Embryonic facial prominence (tissue), 1 donor: ENCODE results near the gene COQ9.
"Not testable (repeated sequence)": the region's sequence is repeated elsewhere in the genome, so short reads cannot be mapped to it uniquely, and the experiment has no call there.

ENCODE experiments used
- DNase-seq: peaks from one replicate; pipeline ENCODE4 v3.0.0-alpha.2; 2016; ENCODE audit errors: extremely low spot score

The COQ9 gene

DNA sequence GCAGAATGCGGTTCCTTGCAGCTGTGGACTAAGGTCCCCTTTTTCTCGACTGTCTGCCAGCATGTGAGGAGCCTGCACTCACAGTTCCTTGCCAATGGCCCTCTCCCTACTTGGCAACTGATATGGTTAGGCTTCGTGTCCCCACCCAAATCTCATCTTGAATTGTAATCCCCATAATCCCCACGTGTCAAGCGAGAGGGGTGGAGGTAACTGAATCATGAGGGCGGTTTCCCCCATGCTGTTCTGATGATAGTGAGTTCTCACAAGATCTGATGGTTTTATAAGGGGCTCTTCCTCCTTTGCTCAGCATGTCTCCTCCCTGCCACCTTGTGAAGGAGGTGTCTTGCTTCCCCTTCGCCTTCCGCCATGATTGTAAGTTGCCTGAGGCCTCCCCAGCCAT is 20.0 kb upstream of the COQ9 start:
- no peak for DNase-seq

DNA sequence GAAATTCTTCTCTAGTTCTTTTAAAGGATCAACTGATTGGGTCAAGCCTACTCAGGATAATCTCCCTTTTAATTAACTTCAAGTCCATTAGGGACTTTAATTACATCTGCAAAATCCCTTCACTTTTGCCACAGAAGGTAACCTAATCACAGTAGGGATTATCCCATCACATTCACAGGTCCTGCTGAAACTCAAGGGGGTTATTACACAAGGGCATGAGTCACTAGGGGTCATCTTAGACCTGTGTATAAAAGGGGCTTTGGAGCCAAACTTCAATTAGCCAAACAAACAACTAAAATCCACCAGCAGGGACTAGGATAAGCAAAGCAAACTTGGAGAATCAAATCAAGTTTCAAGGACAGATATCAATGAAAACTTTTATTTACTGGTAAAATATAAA is 19.5 kb upstream of the COQ9 start:
- no peak for DNase-seq

DNA sequence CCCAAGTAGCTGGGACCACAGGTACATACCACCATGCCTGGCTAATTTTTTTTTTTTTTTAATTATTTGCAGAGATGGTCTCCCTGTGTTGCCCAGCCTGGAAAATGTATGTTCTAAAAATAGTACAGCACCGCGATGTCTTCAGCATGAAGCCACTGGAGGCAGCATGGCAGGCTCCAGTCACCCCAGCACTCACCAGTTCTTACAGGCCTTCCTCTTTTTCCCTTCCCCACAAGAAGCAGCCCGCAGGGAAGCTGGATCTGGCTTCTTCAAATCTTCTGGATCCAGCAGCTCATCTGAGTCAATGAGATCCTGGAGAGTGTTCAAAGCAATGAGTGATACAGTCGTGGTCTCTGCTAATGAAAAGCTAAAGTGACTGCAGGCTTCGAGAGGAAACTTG is 16.3 kb upstream of the COQ9 start:
- no peak for DNase-seq

DNA sequence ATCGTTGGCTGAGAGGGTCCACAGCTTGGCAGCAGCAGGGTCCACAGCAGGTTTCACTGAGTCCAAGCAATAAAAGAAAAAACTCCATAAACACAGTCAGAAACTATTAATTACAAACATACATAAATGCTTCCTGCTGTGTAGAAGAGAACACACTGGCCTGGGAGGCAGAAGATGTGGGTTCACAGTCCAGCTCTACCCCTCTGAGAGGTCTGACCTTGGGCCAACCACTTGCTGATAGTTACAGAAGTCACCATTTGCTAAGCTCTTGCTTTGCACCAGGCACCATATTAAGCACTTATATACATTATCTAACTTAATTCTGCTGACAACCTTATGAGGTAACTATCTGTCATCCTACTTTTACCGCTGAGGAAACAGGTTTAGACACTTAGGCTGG is 14.8 kb upstream of the COQ9 start:
- no peak for DNase-seq

DNA sequence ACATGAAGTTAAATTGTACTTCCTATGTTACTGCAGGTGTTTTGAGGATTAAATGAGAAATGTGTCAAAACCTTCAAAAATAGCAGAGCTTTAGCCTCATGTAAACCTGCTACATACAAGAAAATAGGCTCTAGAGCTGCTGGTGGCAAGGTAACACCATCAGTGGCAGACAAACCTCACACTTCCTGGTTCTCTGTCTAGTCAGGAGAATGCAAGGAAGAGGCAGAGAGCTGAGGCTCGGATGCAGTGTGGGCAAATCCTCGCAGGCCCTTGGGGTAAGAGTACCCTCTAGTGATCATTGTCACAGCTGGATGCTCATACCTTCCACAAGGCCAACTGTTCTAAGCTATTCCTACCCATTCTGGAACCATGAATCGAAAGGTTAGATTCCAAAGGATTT is 14.3 kb upstream of the COQ9 start:
- DNase-seq: no peak

GRCh38 chr16:57434003-57434402 is 13.3 kb upstream of the COQ9 start:
- no peak for DNase-seq

GRCh38 chr16:57435838-57436237 is 11.4 kb upstream of the COQ9 start:
- DNase-seq: no peak

- DNase-seq: not testable (repeated sequence)
Measured at GRCh38 chr16:57439947-57440346, 7.3 kb upstream of the COQ9 start.

DNA sequence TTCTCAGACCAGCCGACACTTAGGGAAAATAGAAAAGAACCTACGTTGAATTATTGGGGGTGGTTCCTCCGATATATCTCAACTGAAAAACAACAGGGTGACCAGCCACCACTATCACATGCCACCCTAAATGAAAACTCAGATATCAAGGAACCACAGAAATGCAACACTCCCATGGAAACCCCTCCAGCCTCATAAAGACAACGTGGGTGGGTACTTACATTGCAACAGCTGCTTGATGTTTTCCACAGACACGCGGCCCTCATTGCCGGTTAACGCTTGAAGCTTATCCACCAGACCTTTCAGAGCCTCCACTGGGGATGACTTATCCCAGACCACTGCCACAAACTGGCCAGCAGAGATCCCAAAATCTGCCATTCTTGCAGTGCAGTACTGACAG is 6.7 kb upstream of the COQ9 start:
- DNase-seq: not testable (repeated sequence)

- no peak for DNase-seq
Measured at GRCh38 chr16:57444711-57445110, 2.6 kb upstream of the COQ9 start.

- DNase-seq: no peak
Measured at GRCh38 chr16:57445510-57445909, 1.8 kb upstream of the COQ9 start.

GRCh38 chr16:57446531-57447185 is 621 bp upstream of the COQ9 start:
- DNase-seq: no peak

- DNase-seq: no peak
Measured at GRCh38 chr16:57452021-57452420, 4.7 kb downstream of the COQ9 start.

- DNase-seq: peak; percentile 66
Measured at GRCh38 chr16:57462209-57462977, 15.1 kb downstream of the COQ9 start, which contains the start of gene POLR2C. TSS of gene POLR2C (plus strand) at chr16:57462679. CDS start at chr16:57462725, 46 bp downstream.

GRCh38 chr16:57462978-57463362 is 15.7 kb downstream of the COQ9 start:
- no peak for DNase-seq

GRCh38 chr16:57464523-57464922 is 17.2 kb downstream of the COQ9 start:
- DNase-seq: no peak

- no peak for DNase-seq
Measured at GRCh38 chr16:57468346-57468745, 21.1 kb downstream of the COQ9 start.

DNA sequence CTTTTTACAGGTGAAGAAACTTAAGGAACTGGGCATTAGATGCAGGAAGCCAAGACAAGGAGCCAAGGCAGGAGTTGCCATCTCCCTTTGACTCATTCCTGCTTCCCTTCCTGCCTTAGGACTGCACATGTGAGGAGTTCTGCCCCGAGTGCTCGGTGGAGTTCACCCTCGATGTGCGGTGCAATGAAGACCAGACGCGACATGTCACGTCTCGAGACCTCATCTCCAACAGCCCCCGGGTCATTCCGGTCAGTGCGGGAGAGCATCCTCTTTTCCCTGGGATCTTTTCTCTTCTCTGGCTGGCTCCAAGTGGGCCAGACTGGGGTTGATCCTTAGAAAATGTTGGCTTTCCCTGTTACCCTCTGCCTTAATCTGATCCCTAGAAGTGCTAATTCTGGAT is 21.8 kb downstream of the COQ9 start:
- DNase-seq: no peak

DNA sequence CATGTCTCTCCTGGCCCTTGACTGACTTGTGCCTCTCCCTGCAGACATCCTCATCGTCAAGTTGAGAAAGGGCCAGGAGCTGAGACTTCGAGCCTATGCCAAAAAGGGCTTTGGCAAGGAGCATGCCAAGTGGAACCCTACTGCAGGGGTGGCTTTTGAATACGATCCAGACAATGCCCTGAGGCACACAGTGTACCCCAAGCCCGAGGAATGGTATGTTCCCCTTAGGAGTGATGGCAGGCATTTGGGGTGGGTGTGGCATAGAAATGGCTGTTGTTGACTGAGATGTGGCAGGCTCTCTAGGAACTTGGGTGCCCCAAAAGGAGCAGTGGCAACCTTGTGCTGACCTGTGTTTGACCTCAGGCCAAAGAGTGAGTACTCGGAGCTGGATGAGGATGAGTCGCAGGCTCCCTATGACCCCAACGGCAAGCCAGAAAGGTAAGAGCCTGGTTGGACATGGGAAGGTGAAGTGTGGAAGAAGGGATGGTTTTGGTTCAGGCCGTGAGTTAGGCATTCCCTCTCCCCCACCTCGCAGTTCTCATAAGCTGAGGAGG is 22.7 kb downstream of the COQ9 start:
- DNase-seq: no peak

GRCh38 chr16:57470711-57471110 is 23.4 kb downstream of the COQ9 start:
- no peak for DNase-seq

DNA sequence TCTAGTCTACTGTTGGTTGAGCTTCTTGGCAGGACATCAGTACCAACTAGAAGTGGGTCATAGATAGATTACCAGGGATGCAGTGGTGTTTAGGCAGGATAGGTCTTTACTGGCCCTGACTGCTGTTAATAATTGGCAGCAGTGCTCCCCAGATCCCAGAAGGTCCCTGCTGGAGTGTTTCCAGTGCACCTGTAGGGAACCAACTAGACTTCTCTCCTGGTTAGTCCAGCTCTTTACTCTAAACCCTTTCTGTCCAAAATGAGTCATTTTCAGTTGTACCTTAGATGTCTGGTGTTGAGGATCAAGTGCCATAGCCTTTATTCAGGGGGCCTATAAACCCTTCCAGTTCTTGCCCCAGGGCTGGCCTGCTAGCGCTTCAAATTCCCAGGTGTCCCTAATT is 23.9 kb downstream of the COQ9 start:
- no peak for DNase-seq

GRCh38 chr16:57471852-57472664 is 24.8 kb downstream of the COQ9 start:
- DNase-seq: no peak
